Upper lobe of right lung (tissue), 1 donor: ENCODE measurements around the gene ERC2. TPM values are rescaled to one million over a fixed set of nuclear protein-coding genes. Genes with fewer than 3 reads are reported as not detected.

Source experiments
- ATAC-seq: fragments of 200-7000 bp; cut with Tn5 transposase; one replicate; pipeline ENCODE4 v1.9.1; 2020; ENCODE audit warnings: mild to moderate bottlenecking, moderate library complexity
- DNase-seq: peaks from one replicate; pipeline ENCODE4 v3.0.0-alpha.2; 2020
- H3K27ac ChIP-seq: fragments of 200-600 bp; one replicate; pipeline ENCODE4 v1.8.0; 2022
- H3K27me3 ChIP-seq: fragments of 200-600 bp; one replicate; pipeline ENCODE4 v1.8.0; 2022; ENCODE audit warnings: mild to moderate bottlenecking
- H3K36me3 ChIP-seq: fragments of 200-600 bp; one replicate; pipeline ENCODE4 v1.8.0; 2022
- H3K4me1 ChIP-seq: fragments of 200-600 bp; one replicate; pipeline ENCODE4 v1.8.0; 2022
- H3K4me3 ChIP-seq: fragments of 200-600 bp; one replicate; pipeline ENCODE4 v1.8.0; 2022; ENCODE audit warnings: mild to moderate bottlenecking
- H3K9me3 ChIP-seq: fragments of 200-600 bp; one replicate; pipeline ENCODE4 v1.8.0; 2022
- intact Hi-C: fragments of 100-400 bp; cut with DNase I; formaldehyde crosslinking; loops from one replicate; pipeline ENCODE4 v1.11.0; 2022
- total RNA-seq: library from RNA; stranded (reverse); fragmentation: NEBNext Ultra II Directional; extraction: Animal tissue kit (Norgen Biotek cat#: 25700); gene quantifications from one replicate; pipeline ENCODE4 v1.2.1, GENCODE V29; 2021
- TF ChIP-seq, protein P1 (sequence below): fragments of 200-600 bp; IDR thresholded peaks from one replicate; pipeline ENCODE4 v1.8.0; 2022; ENCODE audit warnings: antibody characterized with exemption
- donor health status: DM: no; HTN: yes; CAD: no; lungs with severe emphysema.

ERC2 gene
- total RNA-seq, 1 donor from 2014 or later = 1.4 TPM

DNA sequence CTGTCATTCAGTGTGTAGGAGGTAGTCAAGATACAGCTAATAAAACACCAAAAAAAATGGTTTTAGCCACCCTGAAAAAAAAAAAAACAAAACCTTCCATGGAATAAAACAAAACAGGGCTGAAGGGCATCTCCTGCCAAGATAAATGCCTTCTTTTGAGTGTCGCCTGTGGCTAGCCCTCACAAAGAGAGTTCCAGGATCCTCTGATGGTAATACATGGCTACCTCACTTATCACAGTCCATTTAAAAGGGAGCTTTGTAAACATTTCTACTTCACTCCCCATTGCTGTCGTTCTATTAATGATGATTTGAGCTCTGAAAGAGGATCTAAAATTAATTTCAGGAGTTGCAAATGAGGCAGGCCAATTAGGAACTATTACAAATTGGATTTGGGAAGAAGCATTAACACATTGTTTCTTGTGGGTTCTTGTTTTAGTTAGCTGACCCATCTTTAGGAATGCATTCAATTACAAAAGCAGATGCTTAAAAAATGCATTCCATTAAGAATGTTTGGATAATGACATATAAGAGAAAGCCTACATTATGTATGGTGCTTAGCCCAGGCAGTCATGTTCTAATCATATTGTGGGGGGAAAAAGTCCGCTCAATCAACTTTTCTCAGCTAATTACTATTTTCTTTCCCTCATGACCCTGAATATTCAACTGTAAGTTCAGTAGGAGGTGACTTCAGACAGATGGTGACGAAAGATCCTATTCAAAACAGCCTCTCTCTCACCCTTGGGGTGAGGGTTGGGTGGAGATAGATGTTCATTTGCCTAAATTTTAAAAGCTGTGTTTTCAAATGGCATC lies 726.0 kb downstream of the ERC2 start:
- intact Hi-C loops = no loop called here
- no peak overlapping the region for H3K4me3 ChIP-seq
- H3K4me1 ChIP-seq = no peaks in the 10 kb centered on the region
- no peaks in the 10 kb centered on the region for H3K27me3 ChIP-seq
- no peak for ATAC-seq
- no peaks in the 10 kb centered on the region for H3K36me3 ChIP-seq
- H3K9me3 ChIP-seq = no peaks in the 10 kb centered on the region
- no peak for DNase-seq
- TF ChIP-seq, protein P1, sequence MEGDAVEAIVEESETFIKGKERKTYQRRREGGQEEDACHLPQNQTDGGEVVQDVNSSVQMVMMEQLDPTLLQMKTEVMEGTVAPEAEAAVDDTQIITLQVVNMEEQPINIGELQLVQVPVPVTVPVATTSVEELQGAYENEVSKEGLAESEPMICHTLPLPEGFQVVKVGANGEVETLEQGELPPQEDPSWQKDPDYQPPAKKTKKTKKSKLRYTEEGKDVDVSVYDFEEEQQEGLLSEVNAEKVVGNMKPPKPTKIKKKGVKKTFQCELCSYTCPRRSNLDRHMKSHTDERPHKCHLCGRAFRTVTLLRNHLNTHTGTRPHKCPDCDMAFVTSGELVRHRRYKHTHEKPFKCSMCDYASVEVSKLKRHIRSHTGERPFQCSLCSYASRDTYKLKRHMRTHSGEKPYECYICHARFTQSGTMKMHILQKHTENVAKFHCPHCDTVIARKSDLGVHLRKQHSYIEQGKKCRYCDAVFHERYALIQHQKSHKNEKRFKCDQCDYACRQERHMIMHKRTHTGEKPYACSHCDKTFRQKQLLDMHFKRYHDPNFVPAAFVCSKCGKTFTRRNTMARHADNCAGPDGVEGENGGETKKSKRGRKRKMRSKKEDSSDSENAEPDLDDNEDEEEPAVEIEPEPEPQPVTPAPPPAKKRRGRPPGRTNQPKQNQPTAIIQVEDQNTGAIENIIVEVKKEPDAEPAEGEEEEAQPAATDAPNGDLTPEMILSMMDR = no peak
- H3K27ac ChIP-seq = no peak overlapping the region

DNA sequence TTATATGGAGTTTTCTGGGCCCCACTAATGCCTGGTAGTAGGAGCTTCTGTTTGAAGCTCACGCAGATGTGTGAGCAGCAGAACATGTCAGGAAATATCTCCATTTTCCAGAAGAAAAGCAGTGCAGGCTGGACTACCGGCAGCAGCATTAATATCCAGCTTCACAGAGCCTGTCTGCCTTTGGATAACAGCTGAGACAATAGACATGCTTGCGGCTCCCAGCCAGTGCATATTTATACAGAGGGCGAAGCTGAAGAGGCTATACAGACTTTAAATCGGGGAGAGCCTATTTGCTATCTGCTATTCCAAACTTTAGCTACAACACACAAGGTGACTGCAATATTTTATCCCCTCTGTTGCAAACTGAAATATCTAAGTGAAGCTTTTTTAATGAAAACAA lies 731.1 kb downstream of the ERC2 start:
- H3K27me3 ChIP-seq = no peaks in the 10 kb centered on the region
- TF ChIP-seq, protein P1 = no peak
- no peaks in the 10 kb centered on the region for H3K36me3 ChIP-seq
- H3K9me3 ChIP-seq = no peaks in the 10 kb centered on the region
- ATAC-seq = no peak
- no peaks in the 10 kb centered on the region for H3K4me1 ChIP-seq
- intact Hi-C loops = no loop called here
- no peak for DNase-seq
- H3K4me3 ChIP-seq = no peak overlapping the region
- H3K27ac ChIP-seq = no peak overlapping the region

DNA sequence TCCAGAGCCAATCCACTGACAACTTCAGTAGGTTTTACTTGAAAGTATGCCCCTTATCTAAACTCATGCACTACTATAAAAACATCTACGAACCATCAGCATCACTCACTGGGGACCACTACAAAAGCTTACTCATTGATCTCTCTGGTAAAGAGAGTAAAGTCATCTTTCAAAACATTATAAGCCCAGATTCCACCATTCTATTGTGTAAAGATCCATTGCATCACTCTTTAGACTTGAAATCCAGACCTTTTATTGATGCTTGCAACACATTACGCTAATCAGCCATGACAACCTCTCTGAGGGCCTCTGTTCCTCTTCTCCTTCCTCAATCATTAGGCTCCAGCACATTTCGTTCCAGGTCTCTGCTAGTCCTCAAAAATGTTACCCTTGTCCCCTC lies 732.3 kb downstream of the ERC2 start:
- peak; percentile 25 for ATAC-seq
- H3K27ac ChIP-seq = no peak overlapping the region
- H3K4me1 ChIP-seq = no peaks in the 10 kb centered on the region
- no peaks in the 10 kb centered on the region for H3K27me3 ChIP-seq
- TF ChIP-seq, protein P1 = no peak
- no peak overlapping the region for H3K4me3 ChIP-seq
- no peaks in the 10 kb centered on the region for H3K36me3 ChIP-seq
- DNase-seq = no peak
- intact Hi-C loops = no loop called here
- H3K9me3 ChIP-seq = no peaks in the 10 kb centered on the region

- no peak for DNase-seq
- no peaks in the 10 kb centered on the region for H3K27me3 ChIP-seq
- no peaks in the 10 kb centered on the region for H3K36me3 ChIP-seq
- TF ChIP-seq, protein P1 = no peak
- H3K9me3 ChIP-seq = no peaks in the 10 kb centered on the region
- H3K4me1 ChIP-seq = no peaks in the 10 kb centered on the region
- intact Hi-C loops = no loop called here
- ATAC-seq = no peak
- no peak overlapping the region for H3K4me3 ChIP-seq
- H3K27ac ChIP-seq = no peak overlapping the region
Measured at GRCh38 chr3:55731741-55732140, 736.5 kb downstream of the ERC2 start.

DNA sequence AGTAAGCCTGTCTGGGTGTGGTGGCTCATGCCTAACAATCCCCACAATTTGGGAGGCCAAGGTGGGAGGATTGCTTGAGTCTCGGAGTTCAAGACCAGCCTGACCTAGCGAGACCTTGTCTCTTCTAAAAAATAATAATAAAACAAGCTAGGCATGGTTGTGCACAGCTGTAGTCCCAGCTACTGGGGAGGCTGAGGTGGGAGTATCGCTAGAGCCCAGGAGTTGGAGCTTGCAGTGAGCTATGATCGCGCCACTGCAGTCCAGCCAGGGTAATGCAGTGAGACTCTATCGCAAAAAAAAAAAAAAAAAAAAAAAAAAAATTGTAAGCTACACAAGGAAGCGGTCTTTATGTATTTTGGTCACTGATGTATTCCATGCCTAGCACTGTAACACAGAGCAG lies 738.7 kb downstream of the ERC2 start:
- H3K4me1 ChIP-seq = no peaks in the 10 kb centered on the region
- ATAC-seq (no peak), DNase-seq (no peak)
- H3K36me3 ChIP-seq = no peaks in the 10 kb centered on the region
- H3K4me3 ChIP-seq = no peak overlapping the region
- TF ChIP-seq, protein P1 = no peak
- H3K27ac ChIP-seq = no peak overlapping the region
- no peaks in the 10 kb centered on the region for H3K9me3 ChIP-seq
- intact Hi-C loops = no loop called here
- H3K27me3 ChIP-seq = no peaks in the 10 kb centered on the region
